ENCODE results near the gene AFF4.

DNA sequence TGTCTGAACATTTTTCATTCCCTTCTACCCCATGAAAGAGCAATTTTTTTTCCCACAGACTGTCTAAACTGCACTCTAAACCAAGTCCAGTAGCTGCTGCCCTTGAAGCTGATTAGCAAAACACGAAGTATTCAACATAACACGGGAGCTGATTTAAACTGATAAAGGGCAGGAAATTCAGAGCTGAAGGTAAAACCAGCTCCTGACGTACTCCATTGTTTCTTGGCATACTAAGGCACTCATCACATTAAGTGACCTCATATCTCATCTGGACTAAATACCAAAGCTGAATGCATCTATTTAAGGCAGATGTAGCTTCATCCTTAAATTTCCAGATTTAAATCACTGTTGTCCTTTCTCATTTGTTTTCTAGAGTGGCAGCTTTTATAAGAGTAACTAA is 109.1 kb downstream of the AFF4 start:
- TF ChIP-seq CTCF (conservative IDR thresholded peaks at IDR 0.05; ENCODE audit: low read length) (no peak), EZH2phosphoT487 (IDR thresholded peaks at IDR 0.05; ENCODE audit: borderline replicate concordance, low read depth, low read length) (no peak)

Measured in OCI-LY7 (cell line).